NOMO-1 (cell line): Measurements from ENCODE around the gene TRIM47.
A peak's percentile ranks its signal among the peaks of the same experiment; 100 is the strongest.

Experiments
- DNase-seq, 2 experiments: peaks; one replicate each; lab custom pipeline; 2025; ENCODE audit not compliant: unreplicated experiment in 2 of 2; lab: John Stamatoyannopoulos, UW

The TRIM47 gene

DNA sequence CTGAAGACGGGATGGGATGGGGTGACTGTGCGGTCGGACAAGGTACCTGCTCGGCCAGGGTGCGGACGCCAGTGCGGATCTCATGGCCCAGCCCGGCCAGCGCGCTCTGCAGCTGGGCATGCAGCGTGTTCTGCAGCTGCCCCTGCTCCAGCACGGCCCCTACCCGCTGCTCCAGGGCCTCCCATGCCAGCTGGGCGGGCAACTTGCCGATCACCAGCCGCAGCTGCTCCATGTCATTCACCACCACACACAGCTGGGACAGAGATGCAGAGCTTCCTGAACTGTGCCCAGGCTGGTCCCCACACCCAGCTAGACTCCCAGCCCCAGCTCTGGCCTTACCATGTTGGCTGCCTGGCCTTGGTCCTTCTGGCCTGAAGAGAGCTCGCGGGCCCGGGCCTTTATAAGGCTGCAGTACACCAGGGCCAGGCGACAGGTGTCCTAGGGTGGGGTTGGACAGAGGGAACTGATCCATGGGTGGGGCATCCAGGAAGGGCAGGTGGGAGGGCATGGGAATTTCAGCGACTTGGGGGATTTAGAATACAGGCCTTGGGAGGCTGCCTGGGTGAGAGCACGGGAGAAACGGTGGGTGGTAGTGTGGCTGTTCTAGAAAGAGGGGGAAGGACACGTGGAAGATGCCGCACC lies 44.0 kb downstream of the TRIM47 start:
- no peak for DNase-seq

DNA sequence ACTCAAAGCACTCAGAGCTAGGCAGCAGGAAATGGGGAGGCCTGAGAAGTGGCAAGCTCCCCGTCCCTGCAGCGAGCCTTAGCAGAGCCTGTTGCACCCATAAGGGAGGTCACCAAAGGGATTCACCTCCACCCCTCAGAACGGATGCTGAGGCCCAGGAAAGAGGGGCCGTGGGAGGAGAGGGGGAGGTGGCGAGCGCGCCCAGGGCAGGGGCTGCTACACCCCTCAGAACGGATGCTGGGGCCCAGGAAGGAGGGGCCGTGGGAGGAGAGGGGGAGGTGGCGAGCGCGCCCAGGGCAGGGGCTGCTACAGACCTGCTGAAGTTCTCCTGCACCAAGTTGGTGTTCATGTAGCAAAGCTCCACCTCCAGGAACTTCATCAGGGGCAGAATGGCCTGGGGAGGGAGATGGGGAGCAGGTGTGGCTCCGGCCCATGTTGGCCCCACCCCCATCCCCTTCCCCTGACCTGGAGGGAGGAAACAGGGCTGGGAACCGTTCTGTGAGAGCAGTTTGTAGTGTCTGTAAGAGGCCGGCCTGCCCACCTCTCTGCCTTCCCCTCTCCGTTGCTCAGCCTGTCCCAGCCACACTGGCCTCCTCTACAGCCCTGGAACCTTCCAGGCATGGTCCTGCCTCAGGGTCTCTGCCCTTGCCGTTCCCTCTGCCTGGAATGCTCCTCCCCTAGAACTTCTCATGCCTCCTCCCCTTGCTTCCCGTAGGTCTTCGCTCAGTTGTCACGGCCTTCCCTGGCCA lies 45.6 kb downstream of the TRIM47 start:
- no peak for DNase-seq

DNA sequence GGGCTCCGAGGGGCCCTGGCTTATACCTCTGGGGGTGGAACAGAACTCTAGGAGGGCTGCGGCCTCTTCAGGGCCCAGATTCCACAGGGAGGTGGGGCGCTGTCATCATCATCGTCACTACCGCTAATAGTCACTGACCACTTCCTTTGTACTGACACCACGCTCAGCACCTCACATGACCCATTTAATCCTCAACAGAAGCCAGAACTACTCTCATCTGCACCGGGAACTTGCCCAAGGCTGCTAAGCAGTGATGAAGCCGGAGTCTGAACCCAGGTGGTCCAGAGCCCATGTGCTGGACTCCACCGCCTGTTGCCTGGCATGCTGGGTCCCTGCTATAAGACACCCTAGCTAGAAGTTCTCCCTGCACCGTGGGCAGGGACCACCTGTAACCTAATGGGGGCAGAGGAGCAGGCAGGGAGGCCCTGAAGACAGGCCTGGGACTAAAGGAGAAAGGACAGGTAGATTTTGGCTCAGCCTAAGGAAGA lies 46.2 kb downstream of the TRIM47 start:
- peak; percentile 28 to 54 for DNase-seq

DNA sequence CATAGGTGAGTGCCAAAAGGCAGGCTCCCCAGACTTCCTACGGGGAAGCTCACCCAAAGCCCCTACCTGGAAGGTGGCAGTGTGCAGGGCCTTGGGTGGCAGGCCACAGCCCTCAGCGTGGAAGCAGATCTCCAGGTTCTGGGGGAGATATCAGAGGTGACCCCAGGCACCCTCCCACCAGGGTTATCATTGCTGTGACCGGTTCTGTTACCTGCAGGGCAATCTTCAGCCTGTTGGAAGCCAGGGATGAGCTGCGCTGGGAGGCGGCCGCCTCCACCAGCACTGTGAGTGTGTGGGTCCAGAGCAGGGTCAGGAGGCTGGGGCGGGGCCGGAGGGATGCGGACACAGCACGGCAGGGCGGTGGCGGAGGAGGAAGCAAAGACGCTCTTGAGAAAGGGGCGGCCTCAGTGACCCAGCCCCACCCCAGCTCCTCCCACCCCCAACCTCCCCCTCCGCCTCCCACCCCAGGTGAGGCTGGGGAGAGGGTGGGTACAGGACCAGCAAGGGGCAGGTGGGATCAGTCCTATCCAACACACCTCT lies 47.3 kb downstream of the TRIM47 start:
- no peak for DNase-seq

DNA sequence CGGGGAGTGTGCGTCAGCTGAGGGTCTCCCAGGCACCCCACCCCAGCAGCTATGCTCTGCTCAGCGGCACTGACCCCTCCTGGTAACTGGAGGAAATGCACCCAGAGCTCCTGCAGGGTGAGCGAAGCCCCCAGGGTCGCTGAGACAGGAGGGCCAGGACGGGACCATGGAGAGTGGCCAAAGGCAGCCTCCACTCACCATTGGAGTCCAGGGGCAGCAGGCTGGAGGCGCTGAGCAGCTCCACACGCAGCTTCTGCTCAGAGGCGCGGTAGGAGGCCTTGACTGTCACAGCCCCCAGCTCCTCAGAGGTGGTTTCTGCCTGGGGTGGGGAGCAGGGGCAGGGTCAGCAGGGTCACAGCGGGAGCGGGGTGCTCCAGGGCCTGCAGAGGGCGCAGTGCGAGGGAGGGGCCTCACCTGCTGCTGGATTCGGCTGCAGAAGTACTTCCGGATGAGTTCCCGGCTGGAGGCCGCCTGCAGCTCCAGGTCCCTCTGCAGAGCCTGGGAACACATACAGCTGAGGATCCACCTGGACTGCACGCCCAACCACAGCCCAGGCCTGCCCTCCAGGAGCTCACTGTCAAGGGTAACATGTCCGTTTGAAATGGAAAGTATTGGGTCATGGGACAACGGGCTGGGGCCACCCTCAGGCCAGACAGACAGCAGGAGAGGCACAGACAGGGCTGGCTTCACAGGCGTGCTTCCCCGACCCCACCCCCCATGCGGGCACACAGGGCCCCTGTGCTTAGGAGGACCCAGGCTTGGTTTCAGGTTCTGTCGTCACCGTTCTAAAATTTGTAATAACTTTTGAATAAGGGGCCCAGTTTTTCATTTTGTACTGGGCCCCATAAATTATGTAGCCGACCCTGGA lies 48.0 kb downstream of the TRIM47 start:
- no peak for DNase-seq

DNA sequence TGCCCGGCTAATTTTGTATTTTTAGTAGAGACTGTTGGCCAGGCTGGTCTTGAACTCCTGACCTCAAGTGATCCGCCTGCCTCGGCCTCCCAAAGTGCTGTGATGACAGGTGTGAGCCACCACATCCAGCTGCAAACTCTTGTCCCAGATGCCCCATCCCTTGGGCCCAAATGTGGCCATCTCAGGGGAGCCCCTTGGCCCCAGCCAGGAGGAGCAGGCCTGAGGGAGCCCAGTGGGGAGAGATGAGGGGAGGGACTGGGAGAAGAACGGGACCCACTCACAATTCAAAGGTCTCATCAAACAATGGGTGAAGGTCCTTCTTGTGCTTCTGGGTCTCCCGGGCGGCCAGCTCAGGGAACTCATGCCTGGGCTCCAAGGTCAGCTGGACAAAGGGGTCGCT lies 48.6 kb downstream of the TRIM47 start:
- no peak for DNase-seq

DNA sequence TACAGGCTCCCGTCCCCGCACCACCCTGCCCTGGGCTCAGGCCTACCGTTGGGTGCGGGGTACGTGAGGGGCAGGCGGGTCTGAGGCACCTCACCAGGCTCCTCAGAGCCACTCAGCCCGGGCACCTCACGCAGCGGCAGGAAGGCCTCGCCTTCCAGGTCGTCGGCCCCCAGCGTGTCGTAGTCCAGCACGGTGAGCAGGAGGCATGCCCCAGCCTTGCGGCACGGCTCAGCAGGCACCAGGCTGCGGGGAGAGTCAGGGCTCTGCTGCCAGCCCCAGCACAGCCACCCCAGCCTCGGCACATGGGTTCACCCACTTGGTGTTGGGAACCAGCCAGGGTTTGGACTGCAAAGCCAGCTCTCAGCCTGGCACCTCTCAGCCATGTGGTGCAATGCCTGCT lies 49.6 kb downstream of the TRIM47 start:
- DNase-seq: no peak

DNA sequence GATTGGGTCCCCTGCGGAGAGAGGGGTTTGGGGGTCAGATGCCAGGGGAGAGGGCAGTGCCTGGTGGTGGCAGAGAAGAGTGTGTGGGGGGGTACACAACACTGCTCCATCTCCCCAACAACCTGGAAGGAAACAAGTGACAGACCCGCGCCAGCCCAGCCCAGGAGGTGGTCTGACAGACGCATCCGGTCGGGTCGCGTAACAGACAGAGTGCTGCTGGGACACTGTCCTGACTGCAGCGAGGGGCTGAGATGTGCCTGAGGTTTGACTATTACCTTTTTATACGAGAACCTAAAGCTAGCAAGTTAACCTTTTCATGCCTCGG lies 50.3 kb downstream of the TRIM47 start:
- no peak for DNase-seq

DNA sequence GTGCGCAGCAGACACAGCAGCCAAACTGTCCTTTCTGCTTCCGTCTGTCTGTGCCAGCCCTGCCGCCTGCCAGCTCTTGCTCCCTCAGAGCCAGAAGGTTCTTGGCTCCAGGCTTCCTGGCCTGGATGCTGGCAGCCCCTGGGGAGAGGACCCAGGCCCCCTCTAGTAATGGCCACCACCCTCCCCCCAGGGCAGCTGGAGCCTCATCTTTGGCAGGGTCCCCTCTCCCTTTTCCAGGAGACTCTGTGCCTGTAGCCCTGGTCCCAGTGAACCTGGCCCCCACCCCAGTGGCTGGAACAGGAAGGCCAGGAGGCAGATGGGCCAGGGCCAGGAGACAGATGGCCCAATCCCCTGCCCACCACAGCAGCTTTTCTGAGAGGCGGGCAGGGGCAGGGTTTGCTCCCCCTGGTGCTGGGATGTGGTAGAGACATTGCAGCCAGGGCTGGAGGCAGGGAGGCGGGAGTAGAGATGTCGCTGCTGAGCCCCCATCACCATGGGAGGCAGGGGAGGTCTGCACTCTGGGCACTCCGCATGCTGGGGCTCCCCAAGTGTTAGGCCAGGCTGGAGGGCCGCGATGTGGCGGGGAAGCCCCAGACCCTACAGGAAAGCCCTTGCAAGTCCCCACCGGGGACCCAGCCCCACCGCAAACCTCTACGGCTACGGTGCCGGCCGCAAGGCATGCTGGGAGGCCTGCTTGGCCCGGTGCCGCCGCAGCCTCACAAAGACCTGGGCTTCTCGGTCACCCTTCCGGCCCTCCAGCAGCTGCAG lies 50.9 kb downstream of the TRIM47 start:
- DNase-seq: peak in 1 of 2 experiments; percentile 7

DNA sequence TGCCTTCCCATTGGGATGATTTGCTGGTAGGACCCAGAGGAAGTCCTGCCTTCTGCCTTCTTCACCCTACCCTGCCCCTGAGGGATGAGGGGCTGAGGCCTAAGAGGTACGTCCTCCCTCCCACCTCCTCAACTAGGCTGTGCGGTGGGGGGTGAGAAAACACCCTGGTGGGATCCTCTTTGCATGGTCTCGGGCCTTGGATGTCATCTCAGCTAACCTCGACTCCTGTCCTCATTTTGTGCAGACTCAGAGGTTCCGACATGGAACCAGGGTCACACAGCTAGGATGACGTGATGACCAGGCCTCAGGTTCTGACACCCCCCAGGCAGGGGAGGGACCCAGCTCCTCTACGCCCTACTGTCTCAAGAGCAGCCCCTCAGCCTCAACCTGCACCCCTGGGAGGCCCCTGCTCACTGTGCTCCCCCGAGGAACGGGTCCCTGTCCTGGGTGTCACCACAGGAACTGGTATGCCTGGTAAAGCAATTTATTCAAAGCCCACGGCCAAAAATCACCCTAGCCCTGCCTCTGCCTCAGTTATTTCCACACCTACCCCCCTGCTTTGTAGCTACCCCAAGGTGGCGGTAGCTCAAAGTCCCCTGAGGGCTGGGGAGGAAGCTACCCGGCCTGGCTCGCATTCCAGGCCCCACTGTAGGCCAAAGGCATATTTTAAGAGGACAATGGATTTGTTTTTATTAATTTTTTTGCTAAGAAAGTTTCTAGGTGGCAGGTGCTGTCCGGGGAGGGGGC lies 51.6 kb downstream of the TRIM47 start:
- DNase-seq: no peak

DNA sequence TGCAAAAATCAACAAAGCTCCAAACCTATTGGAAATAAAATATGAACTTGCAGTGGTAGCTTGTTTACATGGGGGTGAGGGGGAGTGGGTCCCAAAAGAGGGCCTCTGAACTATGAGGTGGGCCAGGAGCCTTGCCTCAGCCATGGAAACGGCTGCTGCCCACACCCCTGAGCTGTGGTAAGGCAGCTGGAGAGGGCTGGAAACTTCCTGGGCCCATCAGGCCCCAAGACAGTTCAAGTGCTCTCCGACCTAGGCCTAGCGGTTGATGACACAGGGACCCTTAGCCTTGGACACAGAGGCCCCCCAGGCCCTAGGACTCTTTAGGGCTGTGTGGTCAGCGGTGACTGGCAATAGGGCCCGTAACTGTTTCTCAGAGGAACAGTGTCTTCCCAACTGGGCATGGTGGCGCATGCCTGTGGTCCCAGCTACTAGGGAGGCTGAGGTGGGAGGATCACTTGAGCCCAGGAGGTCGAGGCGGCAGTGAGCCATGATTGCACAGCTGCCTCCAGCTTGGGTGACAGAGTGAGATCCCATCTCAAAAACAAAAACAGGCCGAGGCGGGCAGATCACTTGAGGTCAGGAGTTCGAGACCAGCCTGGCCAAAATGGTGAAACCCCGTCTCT lies 52.5 kb downstream of the TRIM47 start:
- no peak for DNase-seq

DNA sequence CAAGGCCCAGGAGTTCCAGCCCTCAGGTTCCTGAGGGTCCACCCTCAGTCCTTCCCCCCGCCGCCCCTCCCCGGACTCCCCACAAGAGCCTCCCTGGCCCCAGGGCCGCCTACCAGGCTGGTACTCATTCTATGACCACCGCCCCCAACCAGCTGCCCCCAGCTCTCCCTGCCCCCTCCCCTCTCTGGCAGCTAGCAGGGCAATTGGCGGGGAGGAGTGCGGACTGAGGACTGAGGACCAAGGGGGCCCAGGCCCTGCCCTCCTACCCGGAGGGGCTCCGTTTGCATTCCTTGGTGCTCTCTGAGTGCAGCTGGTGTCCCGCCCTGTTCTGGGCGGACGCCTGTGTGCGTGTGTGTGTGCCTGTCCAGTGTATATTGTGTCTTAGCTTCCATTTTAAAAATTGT lies 53.2 kb downstream of the TRIM47 start:
- no peak for DNase-seq

DNA sequence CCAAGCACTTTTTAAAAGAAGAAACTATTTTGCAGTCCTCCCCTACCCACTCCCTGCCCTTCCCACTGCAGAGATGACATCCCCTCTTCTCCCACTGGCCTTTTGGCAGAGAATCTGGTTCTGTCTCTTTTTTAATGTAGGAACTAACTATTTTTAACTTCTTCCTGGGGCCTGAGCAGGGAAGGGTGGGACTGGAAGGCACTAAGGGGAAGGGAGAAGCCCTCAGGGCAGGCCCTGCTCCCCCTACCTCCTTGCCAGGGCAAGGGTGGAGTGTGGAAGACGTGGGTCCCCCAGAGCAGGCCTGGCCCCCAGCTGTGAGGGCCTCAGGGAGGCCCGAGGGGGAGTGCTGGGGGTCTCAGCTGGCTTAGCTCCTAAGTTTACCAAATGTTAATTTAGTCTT lies 53.7 kb downstream of the TRIM47 start:
- DNase-seq: no peak
